Activated B cell treated with CpG ODN at 0.5 μM for 24 hours (primary cell): ENCODE results near the gene SYNPR. TPM values are rescaled to one million over a fixed set of nuclear protein-coding genes. Genes with fewer than 3 reads are reported as not detected.

Experiments used
- ATAC-seq: fragments of 200-7000 bp; cut with Tn5 transposase; one replicate; pipeline ENCODE4 v1.10.0; 2021; ENCODE audit warnings: low read depth, mild to moderate bottlenecking, moderate library complexity
- CTCF ChIA-PET: fragments of 350-600 bp; sonication (Branson Sonifier 250); formaldehyde crosslinking; loops from one replicate; lab custom pipeline; 2021; ENCODE audit warnings: antibody characterized with exemption; lab: Charles Lee
- POLR2A ChIA-PET: fragments of 350-600 bp; sonication (Branson Sonifier 250); formaldehyde crosslinking; loops from one replicate; lab custom pipeline; 2021; ENCODE audit warnings: antibody characterized with exemption; lab: Charles Lee
- DNase-seq: peaks from one replicate; pipeline ENCODE4 v3.0.0; 2022
- H3K27ac Mint-ChIP-seq: one replicate; pipeline ENCODE4 v1.8.0; 2020; ENCODE audit warnings: mixed read lengths
- H3K27me3 Mint-ChIP-seq: one replicate; pipeline ENCODE4 v1.8.0; 2021; ENCODE audit warnings: mixed read lengths
- H3K36me3 Mint-ChIP-seq: one replicate; pipeline ENCODE4 v1.8.0; 2021; ENCODE audit warnings: low read depth, mixed read lengths
- H3K4me1 Mint-ChIP-seq: one replicate; pipeline ENCODE4 v1.8.0; 2021; ENCODE audit warnings: mixed read lengths
- H3K4me3 Mint-ChIP-seq: one replicate; pipeline ENCODE4 v1.8.0; 2020; ENCODE audit warnings: mild to moderate bottlenecking, mixed read lengths
- H3K9me3 Mint-ChIP-seq: one replicate; pipeline ENCODE4 v1.8.0; 2020; ENCODE audit warnings: mixed read lengths
- intact Hi-C: fragments of 100-400 bp; cut with micrococcal nuclease; formaldehyde crosslinking; loops from one replicate; pipeline ENCODE4 v1.15.1; 2024
- total RNA-seq: library from RNA; stranded (reverse); gene quantifications from 2 replicates; pipeline ENCODE4 v1.2.3, GENCODE V29; 2022
- TF ChIP-seq, protein P1 (sequence below): fragments of 200-600 bp; IDR thresholded peaks from one replicate; pipeline ENCODE4 v1.8.0; 2022; ENCODE audit warnings: antibody characterized with exemption, mild to moderate bottlenecking

Gene SYNPR
- total RNA-seq, 1 donor from 2014 or later = not detected

GRCh38 chr3:63351159-63352007 is 73.3 kb downstream of the SYNPR start:
- Mint-ChIP-seq H3K36me3 (no peaks in the 10 kb centered on the region), H3K4me1 (no peaks in the 10 kb centered on the region), H3K9me3 (no peaks in the 10 kb centered on the region), H3K4me3 (no peak overlapping the region), H3K27ac (no peak overlapping the region), H3K27me3 (peaks cover 16% of the 10 kb centered on the region)
- ATAC-seq (no peak), DNase-seq (no peak)
- intact Hi-C loops = loop anchor here (2.0 kb wide), 1 partner anchor 1133 kb away; no protein-coding TSS in a partner anchor
- TF ChIP-seq, protein P1, sequence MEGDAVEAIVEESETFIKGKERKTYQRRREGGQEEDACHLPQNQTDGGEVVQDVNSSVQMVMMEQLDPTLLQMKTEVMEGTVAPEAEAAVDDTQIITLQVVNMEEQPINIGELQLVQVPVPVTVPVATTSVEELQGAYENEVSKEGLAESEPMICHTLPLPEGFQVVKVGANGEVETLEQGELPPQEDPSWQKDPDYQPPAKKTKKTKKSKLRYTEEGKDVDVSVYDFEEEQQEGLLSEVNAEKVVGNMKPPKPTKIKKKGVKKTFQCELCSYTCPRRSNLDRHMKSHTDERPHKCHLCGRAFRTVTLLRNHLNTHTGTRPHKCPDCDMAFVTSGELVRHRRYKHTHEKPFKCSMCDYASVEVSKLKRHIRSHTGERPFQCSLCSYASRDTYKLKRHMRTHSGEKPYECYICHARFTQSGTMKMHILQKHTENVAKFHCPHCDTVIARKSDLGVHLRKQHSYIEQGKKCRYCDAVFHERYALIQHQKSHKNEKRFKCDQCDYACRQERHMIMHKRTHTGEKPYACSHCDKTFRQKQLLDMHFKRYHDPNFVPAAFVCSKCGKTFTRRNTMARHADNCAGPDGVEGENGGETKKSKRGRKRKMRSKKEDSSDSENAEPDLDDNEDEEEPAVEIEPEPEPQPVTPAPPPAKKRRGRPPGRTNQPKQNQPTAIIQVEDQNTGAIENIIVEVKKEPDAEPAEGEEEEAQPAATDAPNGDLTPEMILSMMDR = no peak
- ChIA-PET POLR2A (no interaction called here), CTCF (interaction anchor here (1.9 to 3.2 kb wide), 2 partner anchors 467 to 1133 kb away, joined by 4 to 25 read pairs; partner anchors contain the start of gene C3orf49)

GRCh38 chr3:63352008-63352279 is 73.8 kb downstream of the SYNPR start:
- Mint-ChIP-seq H3K27ac (no peak overlapping the region), H3K4me3 (no peak overlapping the region), H3K27me3 (peaks cover 16% of the 10 kb centered on the region), H3K4me1 (no peaks in the 10 kb centered on the region), H3K9me3 (no peaks in the 10 kb centered on the region), H3K36me3 (no peaks in the 10 kb centered on the region)
- ChIA-PET CTCF (interaction anchor here (1.9 to 3.2 kb wide), 2 partner anchors 466 to 1132 kb away, joined by 4 to 25 read pairs; partner anchors contain the start of gene C3orf49), POLR2A (no interaction called here)
- TF ChIP-seq, protein P1 = no peak
- ATAC-seq = no peak
- intact Hi-C loops = no loop called here
- no peak for DNase-seq

DNA sequence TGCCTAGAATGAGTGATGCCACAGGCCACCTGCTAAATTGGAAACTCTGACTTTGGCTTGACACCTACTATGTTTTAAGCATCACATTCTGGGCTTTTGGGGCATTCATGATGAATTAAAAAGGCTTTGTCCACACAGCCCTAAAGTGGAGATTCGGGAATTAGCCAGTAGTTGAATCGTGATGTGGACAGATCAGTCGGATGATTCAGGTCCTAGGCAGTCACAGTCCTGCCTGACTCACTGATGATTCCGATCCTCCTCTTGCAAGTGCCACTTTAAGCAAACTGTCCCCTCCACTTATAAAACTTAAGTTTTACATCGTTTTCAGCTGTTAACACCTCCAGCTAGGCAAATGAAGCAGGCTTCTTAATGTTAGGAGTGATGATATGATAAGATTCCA is 75.3 kb downstream of the SYNPR start:
- ChIA-PET POLR2A (no interaction called here), CTCF (interaction anchor here (1.0 kb wide), 1 partner anchor 21 kb away, joined by 3 read pairs; no protein-coding TSS in a partner anchor)
- Mint-ChIP-seq H3K27me3 (peaks cover 15% of the 10 kb centered on the region), H3K4me1 (no peaks in the 10 kb centered on the region), H3K36me3 (no peaks in the 10 kb centered on the region), H3K27ac (no peak overlapping the region), H3K9me3 (no peaks in the 10 kb centered on the region), H3K4me3 (no peak overlapping the region)
- TF ChIP-seq, protein P1 = no peak
- no peak for ATAC-seq
- intact Hi-C loops = no loop called here
- DNase-seq = no peak

- H3K9me3 Mint-ChIP-seq = no peaks in the 10 kb centered on the region
- no peaks in the 10 kb centered on the region for H3K4me1 Mint-ChIP-seq
- H3K27ac Mint-ChIP-seq = no peak overlapping the region
- intact Hi-C loops = no loop called here
- ATAC-seq = no peak
- no peak overlapping the region for H3K4me3 Mint-ChIP-seq
- CTCF ChIA-PET = interaction anchor here (1.0 kb wide), 1 partner anchor 22 kb away, joined by 3 read pairs; no protein-coding TSS in a partner anchor
- peaks cover 11% of the 10 kb centered on the region for H3K27me3 Mint-ChIP-seq
- DNase-seq = no peak
- TF ChIP-seq, protein P1 = no peak
- POLR2A ChIA-PET = no interaction called here
- no peaks in the 10 kb centered on the region for H3K36me3 Mint-ChIP-seq
Measured at GRCh38 chr3:63354160-63354559, 76.1 kb downstream of the SYNPR start.

DNA sequence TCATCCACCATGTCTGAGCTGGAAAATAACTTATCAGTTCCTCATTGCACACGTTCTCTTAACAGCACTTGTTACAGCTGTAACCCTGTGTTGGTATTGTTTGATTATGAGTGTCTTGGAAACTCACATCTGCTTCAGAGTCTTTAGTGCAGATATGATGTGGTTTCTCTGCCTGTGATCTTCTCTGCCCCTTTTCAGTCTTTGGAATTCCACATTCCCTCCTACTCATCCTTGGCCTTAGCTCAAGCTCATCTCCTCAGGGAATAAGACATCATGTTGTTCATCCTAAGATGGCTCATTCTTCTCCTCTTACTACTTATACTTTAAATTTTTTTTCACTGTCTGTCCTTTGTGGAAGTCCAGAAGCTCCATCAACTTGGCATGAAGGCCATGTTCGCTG is 77.7 kb downstream of the SYNPR start:
- CTCF ChIA-PET = no interaction called here
- Mint-ChIP-seq H3K36me3 (no peaks in the 10 kb centered on the region), H3K4me3 (no peak overlapping the region), H3K27me3 (peaks cover 9% of the 10 kb centered on the region), H3K4me1 (no peaks in the 10 kb centered on the region), H3K27ac (no peak overlapping the region), H3K9me3 (no peaks in the 10 kb centered on the region)
- TF ChIP-seq, protein P1 = no peak
- ATAC-seq = no peak
- no peak for DNase-seq
- POLR2A ChIA-PET = no interaction called here
- intact Hi-C loops = no loop called here
